Neural cell (in vitro differentiated cells): ENCODE results near the gene CYP2D6. TPM values are rescaled to one million over a fixed set of nuclear protein-coding genes. Genes with fewer than 3 reads are reported as not detected.

Experiments
- H2AFZ ChIP-seq: fragments of 200-600, 300-800 bp; sonication (generic), shearing (Covaris generic); 2 replicates; pipeline ENCODE4 v1.6.0; 2014; ENCODE audit warnings: low read depth, mild to moderate bottlenecking, antibody characterized with exemption, low read length, moderate library complexity
- H3F3A ChIP-seq: fragments of 200-600 bp; shearing (Covaris generic); 2 replicates; pipeline ENCODE4 v1.6.1; 2016; ENCODE audit warnings: mild to moderate bottlenecking, moderate library complexity, mixed read lengths, antibody characterized with exemption, low read length; ENCODE audit not compliant: insufficient read depth, poor library complexity, severe bottlenecking
- H3K27ac ChIP-seq: fragments of 200-600, 300-800 bp; sonication (generic), shearing (Covaris generic); 2 replicates; pipeline ENCODE4 v1.5.1; 2014; ENCODE audit warnings: mild to moderate bottlenecking, low read length, moderate library complexity
- H3K27me3 ChIP-seq: fragments of 300-800, 200-600 bp; sonication (generic), shearing (Covaris generic); 2 replicates; pipeline ENCODE4 v1.6.0; 2014; ENCODE audit warnings: mild to moderate bottlenecking, low read depth, low read length, moderate library complexity; ENCODE audit not compliant: insufficient read depth
- H3K36me3 ChIP-seq: fragments of 300-800, 200-600 bp; sonication (generic), shearing (Covaris generic); 2 replicates; pipeline ENCODE4 v1.5.1; 2014; ENCODE audit warnings: mild to moderate bottlenecking, antibody characterized with exemption, low read length, moderate library complexity; ENCODE audit not compliant: insufficient read depth
- H3K4me2 ChIP-seq: fragments of 300-800, 200-600 bp; sonication (generic), shearing (Covaris generic); 2 replicates; pipeline ENCODE4 v1.6.0; 2014; ENCODE audit warnings: mild to moderate bottlenecking, low read length
- H3K4me3 ChIP-seq: fragments of 300-800, 200-600 bp; sonication (generic), shearing (Covaris generic); 2 replicates; pipeline ENCODE4 v1.5.1; 2014; ENCODE audit warnings: mild to moderate bottlenecking, low read length, moderate library complexity
- H3K79me2 ChIP-seq: fragments of 200-600 bp; shearing (Covaris generic); replicated peaks from 2 replicates; pipeline ENCODE4 v1.6.0; 2014; ENCODE audit warnings: mild to moderate bottlenecking, low read length, moderate library complexity; ENCODE audit not compliant: insufficient read depth
- H3K9ac ChIP-seq: fragments of 300-800, 200-600 bp; sonication (generic), shearing (Covaris generic); 2 replicates; pipeline ENCODE4 v1.6.1; 2016; ENCODE audit warnings: mild to moderate bottlenecking, low read length, mixed read lengths
- H3K9me2 ChIP-seq: fragments of 200-600 bp; shearing (Covaris generic); 2 replicates; pipeline ENCODE4 v1.6.1; 2016; ENCODE audit warnings: mild to moderate bottlenecking, low read length, mixed read lengths; ENCODE audit not compliant: insufficient read depth
- H3K9me3 ChIP-seq: fragments of 200-600, 300-800 bp; sonication (generic), shearing (Covaris generic); 2 replicates; pipeline ENCODE4 v1.6.1; 2016; ENCODE audit warnings: mild to moderate bottlenecking, mixed run types, low read length, moderate library complexity, mixed read lengths
- H4K20me1 ChIP-seq: fragments of 200-600 bp; shearing (Covaris generic); 2 replicates; pipeline ENCODE4 v1.6.1; 2016; ENCODE audit warnings: mild to moderate bottlenecking, mixed run types; ENCODE audit not compliant: insufficient read depth
- CTCF ChIP-seq: fragments of 450-650 bp; IDR thresholded peaks from 2 replicates; pipeline ENCODE4 v1.5.1; 2014; ENCODE audit warnings: antibody characterized with exemption, mild to moderate bottlenecking, moderate library complexity; ENCODE audit not compliant: poor library complexity, severe bottlenecking
- EP300 ChIP-seq: fragments of 450-650 bp; conservative IDR thresholded peaks from 2 replicates; pipeline ENCODE4 v1.6.1; 2014; ENCODE audit warnings: antibody characterized with exemption, mild to moderate bottlenecking, moderate library complexity; ENCODE audit not compliant: poor library complexity, severe bottlenecking
- EZH2 ChIP-seq: fragments of 200-600, 300-800 bp; shearing (Covaris generic), sonication (generic); IDR thresholded peaks from 2 replicates; pipeline ENCODE4 v1.6.1; 2014; ENCODE audit warnings: antibody characterized with exemption, low read length, borderline replicate concordance, mild to moderate bottlenecking; ENCODE audit not compliant: insufficient read depth, poor library complexity, severe bottlenecking
- MXI1 ChIP-seq: fragments of 450-650 bp; conservative IDR thresholded peaks from 2 replicates; pipeline ENCODE4 v1.6.1; 2014; ENCODE audit warnings: antibody characterized with exemption, mild to moderate bottlenecking; ENCODE audit not compliant: poor library complexity, severe bottlenecking
- POLR2AphosphoS5 ChIP-seq: IDR thresholded peaks from 2 replicates; pipeline ENCODE4 v1.6.1; 2012
- RAD21 ChIP-seq: fragments of 450-650 bp; conservative IDR thresholded peaks from 2 replicates; pipeline ENCODE4 v1.6.1; 2014; ENCODE audit warnings: antibody characterized with exemption, mild to moderate bottlenecking, moderate library complexity
- REST ChIP-seq: IDR thresholded peaks from 2 replicates; pipeline ENCODE4 v1.6.1; 2012; ENCODE audit warnings: borderline replicate concordance
- SMC3 ChIP-seq: fragments of 450-650 bp; conservative IDR thresholded peaks from 2 replicates; pipeline ENCODE4 v1.6.1; 2014; ENCODE audit warnings: antibody characterized with exemption, mild to moderate bottlenecking, moderate library complexity; ENCODE audit not compliant: poor library complexity
- TAF1 ChIP-seq: IDR thresholded peaks from 2 replicates; pipeline ENCODE4 v1.6.1; 2012; ENCODE audit warnings: low read depth
- polyA plus RNA-seq: library from polyadenylated mRNA; depleted of rRNA; stranded (reverse); fragments of >200 nt; gene quantifications from 2 replicates; pipeline ENCODE4 v1.2.3, GENCODE V29; 2014

Gene CYP2D6
- polyA plus RNA-seq, 1 donor from 2014 or later: 11.5 TPM

- Histone ChIP-seq H3K4me3 (no peak overlapping the region), H3K9ac (no peak overlapping the region), H4K20me1 (no peaks in the 10 kb centered on the region), H2AFZ (no peak overlapping the region), H3K27me3 (no peaks in the 10 kb centered on the region), H3K9me2 (no peaks in the 10 kb centered on the region), H3K36me3 (no peaks in the 10 kb centered on the region), H3K4me2 (no peak overlapping the region), H3F3A (no peaks in the 10 kb centered on the region), H3K27ac (no peak overlapping the region), H3K79me2 (no peaks in the 10 kb centered on the region), H3K9me3 (no peaks in the 10 kb centered on the region)
- TF ChIP-seq EP300 (no peak), EZH2 (no peak), RAD21 (no peak), MXI1 (no peak), SMC3 (no peak), REST (no peak), CTCF (no peak), TAF1 (no peak), POLR2AphosphoS5 (no peak)
Measured at GRCh38 chr22:42154293-42155052, 23.9 kb upstream of the CYP2D6 start.

GRCh38 chr22:42152661-42153270, 22.2 kb upstream of the CYP2D6 start:
- Histone ChIP-seq H3K79me2 (no peaks in the 10 kb centered on the region), H3K4me2 (no peak overlapping the region), H3K27ac (no peak overlapping the region), H3F3A (no peaks in the 10 kb centered on the region), H4K20me1 (no peaks in the 10 kb centered on the region), H3K9ac (no peak overlapping the region), H3K9me3 (no peaks in the 10 kb centered on the region), H3K4me3 (no peak overlapping the region), H3K27me3 (no peaks in the 10 kb centered on the region), H3K36me3 (no peaks in the 10 kb centered on the region), H3K9me2 (no peaks in the 10 kb centered on the region), H2AFZ (no peak overlapping the region)
- TF ChIP-seq CTCF: no peak
- TF ChIP-seq TAF1: no peak
- no peak for TF ChIP-seq MXI1
- TF ChIP-seq POLR2AphosphoS5: no peak
- no peak for TF ChIP-seq RAD21
- TF ChIP-seq SMC3: no peak
- TF ChIP-seq REST: no peak
- TF ChIP-seq EP300: no peak
- TF ChIP-seq EZH2: no peak
